AG04450 (cell line): Measurements from ENCODE around the gene ADGRV1. TPM values are rescaled to one million over a fixed set of nuclear protein-coding genes. Genes with fewer than 3 reads are reported as not detected.
A peak's percentile ranks its signal among the peaks of the same experiment; 100 is the strongest.

Experiments
- CTCF ChIA-PET: fragments of 300-600, 350-600 bp; formaldehyde crosslinking; extraction: SDS; loops from one replicate; lab custom pipeline; 2022; ENCODE audit warnings: antibody characterized with exemption, inconsistent platforms; lab: Charles Lee
- POLR2A ChIA-PET: fragments of 350-600 bp; formaldehyde crosslinking; extraction: SDS; loops from one replicate; lab custom pipeline; 2021; ENCODE audit warnings: antibody characterized with exemption, inconsistent platforms; lab: Yijun Ruan, JAX
- DNase-seq: peaks from one replicate; pipeline ENCODE4 v3.0.0-alpha.2; 2011; ENCODE audit warnings: low read depth, low spot score
- H3K27ac ChIP-seq: one replicate; pipeline ENCODE4 v1.5.1; 2012; ENCODE audit warnings: low read depth, low read length, control low read depth
- H3K27me3 ChIP-seq: one replicate; pipeline ENCODE4 v1.6.0; 2012; ENCODE audit warnings: low read length; ENCODE audit not compliant: control insufficient read depth, insufficient read depth
- H3K4me3 ChIP-seq: 2 replicates; pipeline ENCODE4 v1.5.1; 2011; ENCODE audit warnings: mild to moderate bottlenecking, low read depth, low read length, control low read depth
- H3K9me3 ChIP-seq: 2 replicates; pipeline ENCODE4 v1.5.1; 2012; ENCODE audit warnings: low read length; ENCODE audit not compliant: control insufficient read depth, insufficient read depth
- polyA plus RNA-seq: library from polyadenylated mRNA; depleted of rRNA; stranded (reverse); fragments of >200 nt; gene quantifications from 2 replicates; pipeline ENCODE4 v1.2.3, GENCODE V29; 2011
- TF ChIP-seq, protein P1 (sequence below): IDR thresholded peaks from 2 replicates; pipeline ENCODE4 v1.5.1; 2011; ENCODE audit warnings: low read depth, low read length, control low read depth, inconsistent platforms

The ADGRV1 gene
- polyA plus RNA-seq, 1 experiment, result 0.06 TPM

DNA sequence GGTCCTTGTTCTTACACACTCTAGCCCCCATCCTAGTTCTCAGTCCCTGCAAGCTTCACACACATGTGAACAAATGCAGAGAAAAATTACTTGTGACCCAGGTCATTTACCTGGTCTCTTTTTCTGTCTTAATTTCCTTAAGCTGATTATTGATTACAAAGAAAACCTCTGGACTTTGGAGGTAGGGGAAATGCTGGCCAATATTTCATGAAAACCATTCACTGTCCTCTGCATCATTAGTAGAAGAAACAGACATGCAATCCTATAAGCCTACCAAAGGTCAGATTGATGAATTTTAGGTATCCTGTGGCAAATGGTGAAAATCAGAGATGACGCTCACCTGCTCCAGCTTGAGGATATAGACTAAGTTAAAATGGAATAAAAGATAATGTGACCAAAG is 457.7 kb downstream of the ADGRV1 start:
- no peak for DNase-seq
- Histone ChIP-seq H3K9me3 (no peaks in the 10 kb centered on the region), H3K27me3 (no peaks in the 10 kb centered on the region), H3K27ac (no peak overlapping the region), H3K4me3 (no peak overlapping the region)
- ChIA-PET POLR2A (no interaction called here), CTCF (interaction anchor here (4.2 kb wide), 1 partner anchor 84 kb away, joined by 17 read pairs; no protein-coding TSS in a partner anchor)
- TF ChIP-seq, protein P1, sequence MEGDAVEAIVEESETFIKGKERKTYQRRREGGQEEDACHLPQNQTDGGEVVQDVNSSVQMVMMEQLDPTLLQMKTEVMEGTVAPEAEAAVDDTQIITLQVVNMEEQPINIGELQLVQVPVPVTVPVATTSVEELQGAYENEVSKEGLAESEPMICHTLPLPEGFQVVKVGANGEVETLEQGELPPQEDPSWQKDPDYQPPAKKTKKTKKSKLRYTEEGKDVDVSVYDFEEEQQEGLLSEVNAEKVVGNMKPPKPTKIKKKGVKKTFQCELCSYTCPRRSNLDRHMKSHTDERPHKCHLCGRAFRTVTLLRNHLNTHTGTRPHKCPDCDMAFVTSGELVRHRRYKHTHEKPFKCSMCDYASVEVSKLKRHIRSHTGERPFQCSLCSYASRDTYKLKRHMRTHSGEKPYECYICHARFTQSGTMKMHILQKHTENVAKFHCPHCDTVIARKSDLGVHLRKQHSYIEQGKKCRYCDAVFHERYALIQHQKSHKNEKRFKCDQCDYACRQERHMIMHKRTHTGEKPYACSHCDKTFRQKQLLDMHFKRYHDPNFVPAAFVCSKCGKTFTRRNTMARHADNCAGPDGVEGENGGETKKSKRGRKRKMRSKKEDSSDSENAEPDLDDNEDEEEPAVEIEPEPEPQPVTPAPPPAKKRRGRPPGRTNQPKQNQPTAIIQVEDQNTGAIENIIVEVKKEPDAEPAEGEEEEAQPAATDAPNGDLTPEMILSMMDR, result no peak

GRCh38 chr5:91016954-91017700 is 458.5 kb downstream of the ADGRV1 start:
- peak; percentile 6 for DNase-seq

DNA sequence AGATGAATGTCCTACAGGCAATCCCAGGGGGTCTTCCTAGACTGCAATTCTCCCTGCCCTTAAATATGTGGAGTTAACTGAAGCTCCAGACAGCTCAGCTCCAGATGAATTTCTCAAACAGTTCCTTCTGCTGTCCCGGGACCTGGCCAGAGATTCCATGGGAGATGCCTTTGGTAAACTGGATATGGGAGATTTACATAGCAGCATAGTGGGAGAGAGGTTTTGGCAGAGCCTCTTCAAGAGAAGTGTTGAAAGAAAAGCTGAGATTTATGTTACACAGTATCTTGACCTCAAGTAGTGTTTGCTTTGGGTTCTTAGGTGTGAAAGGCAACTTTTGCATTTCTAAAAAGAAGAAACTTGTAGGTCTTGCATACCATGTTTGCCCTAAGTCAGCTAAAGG is 459.6 kb downstream of the ADGRV1 start:
- TF ChIP-seq, protein P1, result no peak
- CTCF ChIA-PET, result interaction anchor here (1.0 to 4.2 kb wide), 3 partner anchors 33 to 366 kb away, joined by 3 to 17 read pairs (median 6); no protein-coding TSS in a partner anchor
- H3K4me3 ChIP-seq, result no peak overlapping the region
- no peak overlapping the region for H3K27ac ChIP-seq
- POLR2A ChIA-PET, result no interaction called here
- H3K27me3 ChIP-seq, result no peaks in the 10 kb centered on the region
- no peak for DNase-seq
- H3K9me3 ChIP-seq, result no peaks in the 10 kb centered on the region

More at GRCh38 chr5:91016954-91017700, 458.5 kb downstream of the ADGRV1 start:
- ChIA-PET CTCF (interaction anchor here (0.6 to 4.2 kb wide), 3 partner anchors 29 to 368 kb away, joined by 4 to 17 read pairs (median 6); no protein-coding TSS in a partner anchor), POLR2A (interaction anchor here (0.7 kb wide), 1 partner anchor 58 kb away, joined by 5 read pairs; no protein-coding TSS in a partner anchor)
- Histone ChIP-seq H3K27ac (no peak overlapping the region), H3K9me3 (no peaks in the 10 kb centered on the region), H3K4me3 (no peak overlapping the region), H3K27me3 (no peaks in the 10 kb centered on the region)
- TF ChIP-seq, protein P1, result no peak

- TF ChIP-seq, protein P1, result no peak
- Histone ChIP-seq H3K27me3 (no peaks in the 10 kb centered on the region), H3K27ac (no peak overlapping the region), H3K9me3 (no peaks in the 10 kb centered on the region), H3K4me3 (no peak overlapping the region)
- CTCF ChIA-PET, result interaction anchor here (1.0 to 4.2 kb wide), 3 partner anchors 32 to 366 kb away, joined by 3 to 17 read pairs (median 6); no protein-coding TSS in a partner anchor
- POLR2A ChIA-PET, result no interaction called here
- no peak for DNase-seq
Observed at GRCh38 chr5:91018712-91019371, 460.2 kb downstream of the ADGRV1 start.
